Activated CD4-positive, CD25-positive, alpha-beta regulatory T cell treated with anti-CD3 and anti-CD28 coated beads, Interleukin-2, amount 50 U/mL, for 16 hours (primary cell): ENCODE measurements around the gene IGFL2.
"Not testable (repeated sequence)": the region's sequence is repeated elsewhere in the genome, so short reads cannot be mapped to it uniquely, and the experiment has no call there.

Source experiments
- DNase-seq: peaks from one replicate; pipeline ENCODE4 v3.0.0-alpha.2; 2020; ENCODE audit warnings: low read depth, low spot score

The IGFL2 gene

DNA sequence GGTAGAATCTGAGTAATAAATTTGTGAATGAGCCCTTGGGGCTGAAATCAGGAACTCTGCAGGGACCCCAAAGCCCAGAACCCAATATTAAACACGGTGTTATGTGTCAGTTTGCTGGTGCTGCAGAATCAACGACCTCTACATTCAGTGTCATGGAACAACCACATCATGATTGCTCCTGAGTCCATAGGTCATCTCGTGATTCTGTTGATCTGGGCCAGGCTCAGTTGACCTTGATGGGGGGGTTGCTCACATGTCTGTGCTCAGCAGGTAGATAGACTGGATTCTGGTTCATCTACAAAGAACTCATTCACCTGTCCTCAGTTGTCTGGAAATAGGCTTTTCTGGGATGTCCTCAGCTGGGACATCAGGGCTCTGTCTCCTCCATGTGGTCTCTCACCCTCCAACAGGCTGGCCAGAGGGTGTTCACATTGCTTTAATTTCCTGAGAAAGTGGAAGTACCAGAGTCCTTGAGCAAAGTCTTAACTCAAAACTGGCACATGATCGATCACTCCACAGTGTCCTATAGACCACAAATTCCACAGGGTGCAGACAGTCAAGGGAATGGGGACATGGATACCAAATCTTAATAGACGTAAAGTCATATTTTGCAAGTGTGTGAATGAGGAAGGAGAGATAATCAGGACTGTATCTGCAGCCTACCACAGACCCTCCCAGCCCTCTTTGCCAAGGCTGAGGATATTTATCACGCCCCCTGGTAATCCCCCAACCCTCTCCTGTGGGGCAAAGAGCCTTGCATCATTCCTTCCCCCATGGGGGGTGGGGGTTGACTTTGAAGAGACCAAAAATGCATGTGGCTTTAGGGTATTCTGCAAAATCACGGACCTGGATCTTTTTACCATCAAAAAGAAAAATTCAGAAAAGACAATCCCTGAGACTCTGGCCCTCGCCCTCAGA lies 42.2 kb downstream of the IGFL2 start:
- DNase-seq = no peak

DNA sequence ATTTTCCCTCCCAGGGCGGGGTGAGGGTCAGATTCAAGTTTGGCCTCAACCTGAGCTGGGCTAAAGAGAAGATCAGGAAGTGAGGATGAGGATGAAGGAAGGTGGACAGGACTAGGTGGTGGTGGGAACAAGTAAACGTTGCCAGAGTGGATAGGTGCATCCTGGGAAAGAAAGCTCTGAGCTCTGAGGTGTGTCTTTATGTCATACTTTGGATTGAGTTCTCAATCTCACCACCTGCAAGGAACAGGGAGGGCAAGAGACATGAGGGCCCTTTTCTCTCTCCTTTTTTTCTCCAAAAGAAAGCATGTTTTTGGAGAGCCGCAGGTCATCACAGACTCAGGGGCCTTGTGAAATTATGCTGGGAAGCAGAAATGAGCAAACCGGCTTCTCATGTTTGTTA lies 43.3 kb downstream of the IGFL2 start:
- no peak for DNase-seq

DNA sequence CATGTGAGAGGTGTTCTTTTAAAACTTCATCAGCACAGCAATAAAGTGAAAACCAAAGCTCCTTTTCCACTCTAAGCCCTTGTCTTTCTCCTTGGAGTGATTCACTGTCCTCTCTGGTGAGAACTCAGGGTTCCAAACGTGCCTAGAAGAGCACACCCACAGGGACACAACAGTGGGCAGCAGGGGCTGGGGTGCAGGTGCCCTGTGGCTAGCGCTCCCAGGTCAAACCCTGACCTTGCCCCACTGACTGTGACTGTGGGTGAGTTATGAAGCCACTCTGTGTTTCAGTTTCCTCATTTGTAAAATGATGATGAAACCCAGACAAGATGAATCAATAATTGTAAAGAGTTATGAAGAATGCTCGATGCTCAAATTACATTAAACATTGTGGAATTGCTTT lies 43.9 kb downstream of the IGFL2 start:
- DNase-seq = no peak

- DNase-seq = not testable (repeated sequence)
These were observed 44.6 kb downstream of the IGFL2 start for GRCh38 chr19:46192626-46192991.

GRCh38 chr19:46192992-46193650 lies 45.1 kb downstream of the IGFL2 start:
- DNase-seq = no peak

GRCh38 chr19:46193678-46194077 lies 45.6 kb downstream of the IGFL2 start:
- DNase-seq = no peak

GRCh38 chr19:46195104-46195503 lies 47.1 kb downstream of the IGFL2 start:
- no peak for DNase-seq

GRCh38 chr19:46195919-46196318 lies 47.9 kb downstream of the IGFL2 start:
- not testable (repeated sequence) for DNase-seq

DNA sequence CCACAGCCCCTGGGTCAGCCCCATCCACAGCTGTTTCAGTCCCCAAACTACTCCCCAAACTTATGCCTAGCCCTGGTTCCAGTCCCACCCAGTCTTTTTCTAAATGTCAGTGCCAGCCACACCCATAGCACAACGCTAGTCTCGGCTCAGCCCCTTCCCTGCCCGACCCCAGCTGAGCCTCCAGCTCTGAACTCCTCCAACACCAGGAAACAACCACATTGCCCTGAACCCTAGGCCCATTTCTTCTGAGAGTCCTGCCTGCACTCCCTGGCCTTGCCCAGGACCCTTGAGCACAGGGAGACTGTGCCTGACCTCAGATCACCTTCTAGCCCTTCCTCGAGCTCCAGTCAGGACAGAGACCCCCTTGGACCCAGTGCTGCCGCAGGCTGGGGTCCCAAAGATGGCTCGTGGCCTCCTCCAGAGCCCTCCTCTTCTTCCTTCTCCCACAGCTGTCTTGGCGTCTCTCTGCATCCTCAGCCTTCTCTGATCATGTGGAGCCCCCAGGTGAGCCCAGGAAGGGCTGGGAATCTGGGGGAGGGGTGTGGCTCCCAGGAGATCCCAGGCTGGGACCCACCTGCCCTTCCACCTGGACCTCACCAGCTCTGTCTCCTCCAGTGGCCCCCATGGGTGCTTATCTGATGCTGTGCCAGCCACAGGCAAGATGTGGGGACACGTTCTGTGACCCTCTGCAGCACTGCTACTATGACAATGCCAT lies 48.5 kb downstream of the IGFL2 start:
- no peak for DNase-seq

GRCh38 chr19:46197314-46198070 lies 49.5 kb downstream of the IGFL2 start:
- no peak for DNase-seq

GRCh38 chr19:46198756-46199155 lies 50.7 kb downstream of the IGFL2 start:
- DNase-seq = no peak

- no peak for DNase-seq
These were observed 53.6 kb downstream of the IGFL2 start for GRCh38 chr19:46201454-46202310.

DNA sequence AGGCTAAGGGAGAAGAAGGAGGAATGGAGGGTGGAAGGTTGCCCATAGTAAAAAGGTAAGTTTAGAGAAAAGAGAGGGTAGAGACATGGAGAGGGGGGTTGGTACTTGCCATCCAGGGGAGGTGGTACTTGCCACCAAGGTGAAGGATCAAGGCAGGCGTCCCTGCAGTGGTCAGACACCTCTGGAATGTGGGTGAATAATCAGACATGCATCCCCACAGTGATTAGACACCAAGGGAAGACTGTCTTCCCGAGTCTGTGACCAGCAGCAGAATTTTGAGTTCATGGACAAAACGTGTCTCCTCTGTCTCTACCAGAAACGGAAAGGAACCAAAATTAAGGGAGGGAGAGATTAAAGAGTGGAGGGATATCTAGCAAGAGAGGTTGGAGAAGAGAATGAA lies 54.4 kb downstream of the IGFL2 start:
- DNase-seq = no peak

DNA sequence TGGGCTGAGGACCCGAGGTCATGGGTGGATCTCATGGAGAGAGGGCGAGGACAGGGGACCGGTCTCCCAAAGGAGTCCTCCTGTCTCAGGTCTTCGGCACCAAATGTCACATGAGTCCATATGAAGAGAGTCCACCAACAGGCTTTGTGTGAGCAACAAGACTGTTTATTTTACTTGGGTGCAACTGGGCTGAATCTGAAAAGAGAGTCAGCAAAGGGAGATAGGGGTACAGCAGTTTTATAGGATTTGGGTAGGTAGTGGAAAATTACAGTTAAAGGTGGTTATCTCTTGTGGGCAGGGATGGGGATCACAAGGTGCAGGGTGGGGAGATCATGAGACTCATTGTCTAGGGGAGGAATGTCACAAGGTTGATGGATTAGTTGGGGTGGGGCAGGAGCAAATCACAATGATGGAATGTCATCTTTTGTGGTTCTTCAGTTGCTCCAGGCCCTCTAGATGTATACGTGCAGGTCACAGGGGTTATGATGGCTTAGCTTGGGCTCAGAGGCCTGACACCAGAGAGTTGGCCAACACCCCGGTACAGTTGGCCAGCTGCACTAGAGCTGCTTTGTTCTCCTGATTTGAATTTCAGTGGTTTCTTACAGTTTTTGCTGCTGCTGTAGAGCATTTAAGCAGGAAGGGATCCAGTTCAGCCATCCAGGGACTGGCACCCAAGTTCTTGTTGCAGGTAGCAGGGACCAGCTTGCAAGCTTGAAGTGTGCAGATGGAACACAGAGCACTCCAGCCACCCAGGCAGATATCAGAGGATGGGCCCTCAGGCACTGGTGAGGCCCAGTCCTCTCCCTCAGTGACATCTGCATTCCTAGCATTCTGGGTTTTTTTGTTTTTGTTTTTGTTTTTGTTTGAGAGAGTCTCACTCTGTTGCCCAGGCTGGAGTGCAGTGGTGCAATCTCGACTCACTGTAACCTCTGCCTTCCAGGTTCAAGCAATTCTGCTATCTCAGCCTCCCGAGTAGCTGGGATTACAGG lies 55.1 kb downstream of the IGFL2 start:
- no peak for DNase-seq

DNA sequence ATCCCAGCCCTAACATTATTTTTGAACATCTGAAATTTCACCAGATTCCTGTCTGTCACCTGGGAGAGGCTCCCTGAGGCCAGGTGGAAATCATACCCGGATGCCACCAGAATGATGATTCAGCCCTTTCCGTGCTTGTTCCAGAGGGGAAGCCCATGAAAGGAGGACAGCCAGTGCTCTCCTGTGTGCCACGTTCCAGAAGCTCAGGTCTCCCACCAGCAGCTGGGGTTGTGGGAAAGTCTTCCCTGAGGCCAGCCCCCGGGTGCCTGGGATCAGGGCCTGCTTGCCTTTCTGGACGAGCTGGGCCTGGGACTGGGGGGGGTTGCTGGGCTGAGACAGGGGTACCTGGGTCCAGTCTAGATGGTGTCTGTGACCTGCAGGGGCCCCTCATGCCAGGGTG lies 56.0 kb downstream of the IGFL2 start:
- DNase-seq = no peak

GRCh38 chr19:46205183-46205984 lies 57.3 kb downstream of the IGFL2 start:
- no peak for DNase-seq

DNA sequence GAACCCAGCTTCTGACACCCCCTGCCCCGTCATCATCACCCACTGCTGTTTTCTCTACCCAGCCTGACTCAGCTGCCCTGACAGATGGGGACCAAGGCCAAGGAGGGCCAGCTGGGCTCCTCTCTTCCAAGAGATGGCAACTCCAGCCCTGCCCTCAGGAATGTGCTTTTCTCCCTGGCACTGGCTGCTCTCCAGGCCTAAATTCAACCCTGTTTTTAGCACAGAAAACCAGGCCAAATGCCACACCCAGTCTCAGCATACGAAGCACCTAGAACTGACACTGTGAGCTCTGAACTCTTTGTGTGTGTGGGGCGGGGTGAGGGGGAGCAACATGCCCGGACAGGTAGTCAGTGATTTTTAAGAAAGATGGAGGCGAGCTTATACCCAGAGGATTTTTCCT lies 58.1 kb downstream of the IGFL2 start:
- DNase-seq = no peak

- no peak for DNase-seq
These were observed 58.6 kb downstream of the IGFL2 start for GRCh38 chr19:46206682-46207081.

- not testable (repeated sequence) for DNase-seq
These were observed 59.8 kb downstream of the IGFL2 start for GRCh38 chr19:46207858-46208257.
